HG02870 (cell line): Measurements from ENCODE around the gene SIRT6.
"Not testable (repeated sequence)": the region's sequence is repeated elsewhere in the genome, so short reads cannot be mapped to it uniquely, and the experiment has no call there.

Source experiments
- ATAC-seq: cut with Tn5 transposase; IDR thresholded peaks from one replicate; pipeline ENCODE4 v1.9.1; 2021; ENCODE audit warnings: mild to moderate bottlenecking, moderate library complexity; ENCODE audit not compliant: unreplicated experiment

SIRT6 gene

GRCh38 chr19:4200940-4201542 is 18.7 kb upstream of the SIRT6 start:
- ATAC-seq: no peak

- ATAC-seq: no peak
Measured at GRCh38 chr19:4199699-4200293, 17.4 kb upstream of the SIRT6 start.

GRCh38 chr19:4198467-4199126 is 16.2 kb upstream of the SIRT6 start:
- no peak for ATAC-seq

GRCh38 chr19:4197625-4198466 is 15.5 kb upstream of the SIRT6 start:
- ATAC-seq: no peak

GRCh38 chr19:4197228-4197624 is 14.9 kb upstream of the SIRT6 start:
- no peak for ATAC-seq

GRCh38 chr19:4196587-4197148 is 14.3 kb upstream of the SIRT6 start:
- ATAC-seq: no peak

- no peak for ATAC-seq
Measured at GRCh38 chr19:4196009-4196408, 13.6 kb upstream of the SIRT6 start.

- ATAC-seq: no peak
Measured at GRCh38 chr19:4194353-4194752, 12.0 kb upstream of the SIRT6 start.

- ATAC-seq: not testable (repeated sequence)
Measured at GRCh38 chr19:4192537-4192936, 10.2 kb upstream of the SIRT6 start.

GRCh38 chr19:4189641-4190040 is 7.3 kb upstream of the SIRT6 start:
- ATAC-seq: no peak

- ATAC-seq: no peak
Measured at GRCh38 chr19:4187313-4188122, 5.2 kb upstream of the SIRT6 start.

GRCh38 chr19:4186087-4186993 is 4.0 kb upstream of the SIRT6 start:
- no peak for ATAC-seq

- no peak for ATAC-seq
Measured at GRCh38 chr19:4185413-4186086, 3.2 kb upstream of the SIRT6 start.

- ATAC-seq: no peak
Measured at GRCh38 chr19:4184718-4185352, 2.5 kb upstream of the SIRT6 start.

- ATAC-seq: no peak
Measured at GRCh38 chr19:4183967-4184717, 1.8 kb upstream of the SIRT6 start.

GRCh38 chr19:4181053-4181508 is 1.3 kb downstream of the SIRT6 start:
- ATAC-seq: no peak

GRCh38 chr19:4178990-4179389 is 3.4 kb downstream of the SIRT6 start:
- ATAC-seq: no peak

GRCh38 chr19:4177146-4177545 is 5.2 kb downstream of the SIRT6 start:
- no peak for ATAC-seq
